ENCODE measurements around the gene TKTL1.
"Not testable (repeated sequence)": the region's sequence is repeated elsewhere in the genome, so short reads cannot be mapped to it uniquely, and the experiment has no call there.

Gene TKTL1

GRCh38 chrX:154296731-154297130 lies 1.1 kb downstream of the TKTL1 start:
- peaks cover 19% of the 10 kb centered on the region for H3K9me3 ChIP-seq (ENCODE audit: control insufficient read depth, insufficient read depth, low read depth, low read length)
- H3K4me3 ChIP-seq (ENCODE audit: low read depth, low read length) = no peak overlapping the region
- H3K9ac ChIP-seq (ENCODE audit: low read length) = no peak overlapping the region
- H3K27ac ChIP-seq (ENCODE audit: low read depth, low read length) = no peak overlapping the region
- H3K4me1 ChIP-seq (ENCODE audit: control insufficient read depth, insufficient read depth, low read length) = no peaks in the 10 kb centered on the region
- H3K36me3 ChIP-seq (ENCODE audit: control insufficient read depth, insufficient read depth, low read length) = no peaks in the 10 kb centered on the region
- H3K27me3 ChIP-seq (ENCODE audit: control insufficient read depth, insufficient read depth, low read length) = no peaks in the 10 kb centered on the region

- Histone ChIP-seq H3K9me3 (ENCODE audit: control insufficient read depth, insufficient read depth, low read depth, low read length) (peaks cover 19% of the 10 kb centered on the region), H3K4me3 (ENCODE audit: low read depth, low read length) (no peak overlapping the region), H3K36me3 (ENCODE audit: control insufficient read depth, insufficient read depth, low read length) (no peaks in the 10 kb centered on the region), H3K27me3 (ENCODE audit: control insufficient read depth, insufficient read depth, low read length) (no peaks in the 10 kb centered on the region), H3K27ac (ENCODE audit: low read depth, low read length) (no peak overlapping the region), H3K9ac (ENCODE audit: low read length) (no peak overlapping the region), H3K4me1 (ENCODE audit: control insufficient read depth, insufficient read depth, low read length) (no peaks in the 10 kb centered on the region)
Measured at GRCh38 chrX:154298312-154298711, 2.7 kb downstream of the TKTL1 start.

GRCh38 chrX:154300816-154301215 lies 5.2 kb downstream of the TKTL1 start:
- Histone ChIP-seq H3K9ac (ENCODE audit: low read length) (no peak overlapping the region), H3K36me3 (ENCODE audit: control insufficient read depth, insufficient read depth, low read length) (no peaks in the 10 kb centered on the region), H3K4me3 (ENCODE audit: low read depth, low read length) (no peak overlapping the region), H3K4me1 (ENCODE audit: control insufficient read depth, insufficient read depth, low read length) (peaks cover 10% of the 10 kb centered on the region; the same call in 1 of the 2 replicates), H3K27me3 (ENCODE audit: control insufficient read depth, insufficient read depth, low read length) (no peaks in the 10 kb centered on the region), H3K27ac (ENCODE audit: low read depth, low read length) (no peak overlapping the region), H3K9me3 (ENCODE audit: control insufficient read depth, insufficient read depth, low read depth, low read length) (peaks cover 13% of the 10 kb centered on the region)

GRCh38 chrX:154302998-154303397 lies 7.4 kb downstream of the TKTL1 start:
- H3K36me3 ChIP-seq (ENCODE audit: control insufficient read depth, insufficient read depth, low read length); H3K27ac ChIP-seq (ENCODE audit: low read depth, low read length); H3K27me3 ChIP-seq (ENCODE audit: control insufficient read depth, insufficient read depth, low read length); H3K4me1 ChIP-seq (ENCODE audit: control insufficient read depth, insufficient read depth, low read length); H3K9me3 ChIP-seq (ENCODE audit: control insufficient read depth, insufficient read depth, low read depth, low read length); H3K9ac ChIP-seq (ENCODE audit: low read length); H3K4me3 ChIP-seq (ENCODE audit: low read depth, low read length): not testable (repeated sequence)

- no peak overlapping the region for H3K27ac ChIP-seq (ENCODE audit: low read depth, low read length)
- H3K9me3 ChIP-seq (ENCODE audit: control insufficient read depth, insufficient read depth, low read depth, low read length) = peaks cover 7% of the 10 kb centered on the region; the same call in 1 of the 2 replicates
- H3K27me3 ChIP-seq (ENCODE audit: control insufficient read depth, insufficient read depth, low read length) = no peaks in the 10 kb centered on the region
- no peaks in the 10 kb centered on the region for H3K36me3 ChIP-seq (ENCODE audit: control insufficient read depth, insufficient read depth, low read length)
- no peak overlapping the region for H3K4me3 ChIP-seq (ENCODE audit: low read depth, low read length)
- no peak overlapping the region for H3K9ac ChIP-seq (ENCODE audit: low read length)
- H3K4me1 ChIP-seq (ENCODE audit: control insufficient read depth, insufficient read depth, low read length) = peaks cover 10% of the 10 kb centered on the region; the same call in 1 of the 2 replicates
Measured at GRCh38 chrX:154303476-154303875, 7.9 kb downstream of the TKTL1 start.

- H3K9ac ChIP-seq (ENCODE audit: low read length) = no peak overlapping the region
- peaks cover 10% of the 10 kb centered on the region; the same call in 1 of the 2 replicates for H3K9me3 ChIP-seq (ENCODE audit: control insufficient read depth, insufficient read depth, low read depth, low read length)
- H3K27me3 ChIP-seq (ENCODE audit: control insufficient read depth, insufficient read depth, low read length) = no peaks in the 10 kb centered on the region
- H3K27ac ChIP-seq (ENCODE audit: low read depth, low read length) = no peak overlapping the region
- H3K36me3 ChIP-seq (ENCODE audit: control insufficient read depth, insufficient read depth, low read length) = no peaks in the 10 kb centered on the region
- H3K4me1 ChIP-seq (ENCODE audit: control insufficient read depth, insufficient read depth, low read length) = peaks cover 10% of the 10 kb centered on the region; the same call in 1 of the 2 replicates
- H3K4me3 ChIP-seq (ENCODE audit: low read depth, low read length) = no peak overlapping the region
Measured at GRCh38 chrX:154304846-154305245, 9.3 kb downstream of the TKTL1 start.

GRCh38 chrX:154305541-154306205 lies 10.1 kb downstream of the TKTL1 start:
- H3K27ac ChIP-seq (ENCODE audit: low read depth, low read length) = no peak overlapping the region
- H3K4me3 ChIP-seq (ENCODE audit: low read depth, low read length) = no peak overlapping the region

GRCh38 chrX:154307202-154307601 lies 11.6 kb downstream of the TKTL1 start:
- Histone ChIP-seq H3K27me3 (ENCODE audit: control insufficient read depth, insufficient read depth, low read length) (no peaks in the 10 kb centered on the region), H3K36me3 (ENCODE audit: control insufficient read depth, insufficient read depth, low read length) (no peaks in the 10 kb centered on the region), H3K27ac (ENCODE audit: low read depth, low read length) (no peak overlapping the region), H3K9me3 (ENCODE audit: control insufficient read depth, insufficient read depth, low read depth, low read length) (peaks cover 10% of the 10 kb centered on the region; the same call in 1 of the 2 replicates), H3K9ac (ENCODE audit: low read length) (no peak overlapping the region), H3K4me3 (ENCODE audit: low read depth, low read length) (no peak overlapping the region), H3K4me1 (ENCODE audit: control insufficient read depth, insufficient read depth, low read length) (peaks cover 10% of the 10 kb centered on the region; the same call in 1 of the 2 replicates)

More at GRCh38 chrX:154305541-154306205, 10.1 kb downstream of the TKTL1 start:
- H3K9ac ChIP-seq (ENCODE audit: low read length) = no peak overlapping the region
- H3K27me3 ChIP-seq (ENCODE audit: control insufficient read depth, insufficient read depth, low read length) = no peaks in the 10 kb centered on the region
- peaks cover 10% of the 10 kb centered on the region; the same call in 1 of the 2 replicates for H3K9me3 ChIP-seq (ENCODE audit: control insufficient read depth, insufficient read depth, low read depth, low read length)
- H3K4me1 ChIP-seq (ENCODE audit: control insufficient read depth, insufficient read depth, low read length) = peaks cover 10% of the 10 kb centered on the region; the same call in 1 of the 2 replicates
- no peaks in the 10 kb centered on the region for H3K36me3 ChIP-seq (ENCODE audit: control insufficient read depth, insufficient read depth, low read length)

GRCh38 chrX:154308108-154308946 lies 12.7 kb downstream of the TKTL1 start:
- Histone ChIP-seq H3K27ac (ENCODE audit: low read depth, low read length) (no peak overlapping the region), H3K9me3 (ENCODE audit: control insufficient read depth, insufficient read depth, low read depth, low read length) (peaks cover 10% of the 10 kb centered on the region; the same call in 1 of the 2 replicates), H3K36me3 (ENCODE audit: control insufficient read depth, insufficient read depth, low read length) (no peaks in the 10 kb centered on the region), H3K4me3 (ENCODE audit: low read depth, low read length) (no peak overlapping the region), H3K9ac (ENCODE audit: low read length) (no peak overlapping the region), H3K27me3 (ENCODE audit: control insufficient read depth, insufficient read depth, low read length) (no peaks in the 10 kb centered on the region), H3K4me1 (ENCODE audit: control insufficient read depth, insufficient read depth, low read length) (peaks cover 10% of the 10 kb centered on the region; the same call in 1 of the 2 replicates)

GRCh38 chrX:154309041-154309775 lies 13.6 kb downstream of the TKTL1 start:
- Histone ChIP-seq H3K9ac (ENCODE audit: low read length) (no peak overlapping the region), H3K4me3 (ENCODE audit: low read depth, low read length) (no peak overlapping the region), H3K36me3 (ENCODE audit: control insufficient read depth, insufficient read depth, low read length) (no peaks in the 10 kb centered on the region), H3K27ac (ENCODE audit: low read depth, low read length) (no peak overlapping the region), H3K27me3 (ENCODE audit: control insufficient read depth, insufficient read depth, low read length) (no peaks in the 10 kb centered on the region), H3K4me1 (ENCODE audit: control insufficient read depth, insufficient read depth, low read length) (peaks cover 10% of the 10 kb centered on the region; the same call in 1 of the 2 replicates), H3K9me3 (ENCODE audit: control insufficient read depth, insufficient read depth, low read depth, low read length) (peaks cover 10% of the 10 kb centered on the region; the same call in 1 of the 2 replicates)
